NCI-H345 treated with DMSO at 0.1 percent for 48 hours (cell line): ENCODE measurements around the gene RFLNA.
"Not testable (repeated sequence)": the region's sequence is repeated elsewhere in the genome, so short reads cannot be mapped to it uniquely, and the experiment has no call there.

Experiments used
- DNase-seq: peaks from one replicate; lab custom pipeline; 2025; ENCODE audit not compliant: unreplicated experiment; lab: John Stamatoyannopoulos, UW

The RFLNA gene

GRCh38 chr12:124282287-124282686, 12.6 kb upstream of the RFLNA start:
- no peak for DNase-seq

DNA sequence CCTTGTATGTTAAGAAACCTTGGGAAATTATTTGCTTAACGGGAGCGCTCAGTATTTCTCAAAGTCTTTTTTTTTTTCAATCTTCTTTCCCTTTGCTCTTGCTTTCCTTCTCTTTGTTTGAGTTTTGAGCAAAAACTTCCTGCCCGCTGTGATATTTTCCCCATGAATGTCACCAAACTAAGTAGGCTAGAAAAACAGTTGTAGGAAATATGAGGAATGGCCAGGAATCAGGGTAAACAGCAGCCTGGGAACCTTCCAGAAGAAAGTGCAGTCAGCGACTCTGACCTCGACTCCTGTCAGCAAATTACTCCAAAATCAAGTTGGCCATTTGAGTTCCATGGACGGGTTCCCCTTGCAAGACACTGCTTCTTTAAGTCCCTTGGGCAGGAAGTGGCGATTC, 11.6 kb upstream of the RFLNA start:
- DNase-seq: no peak

GRCh38 chr12:124284368-124284767, 10.5 kb upstream of the RFLNA start:
- no peak for DNase-seq

- DNase-seq: peak; percentile 21
These were observed 8.5 kb upstream of the RFLNA start for GRCh38 chr12:124286414-124286813.

DNA sequence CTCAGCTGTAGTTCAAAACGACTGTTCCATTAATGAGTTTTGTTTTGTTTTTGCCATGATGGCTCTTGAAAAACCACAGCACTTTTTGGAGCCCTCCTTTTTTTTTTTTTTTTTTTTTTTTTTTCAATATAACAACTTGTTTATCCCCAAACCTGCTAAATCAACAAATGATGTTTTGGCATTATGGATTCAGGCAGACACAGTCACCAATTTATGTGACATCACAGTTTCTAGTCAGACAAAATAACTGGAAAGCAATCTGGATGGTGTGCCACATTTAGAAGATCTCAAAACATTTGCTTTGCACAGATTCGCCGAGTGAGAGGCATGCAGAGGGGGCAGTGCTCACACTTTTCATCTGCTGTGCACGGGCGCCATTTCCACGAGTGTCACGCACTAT, 7.9 kb upstream of the RFLNA start:
- no peak for DNase-seq

DNA sequence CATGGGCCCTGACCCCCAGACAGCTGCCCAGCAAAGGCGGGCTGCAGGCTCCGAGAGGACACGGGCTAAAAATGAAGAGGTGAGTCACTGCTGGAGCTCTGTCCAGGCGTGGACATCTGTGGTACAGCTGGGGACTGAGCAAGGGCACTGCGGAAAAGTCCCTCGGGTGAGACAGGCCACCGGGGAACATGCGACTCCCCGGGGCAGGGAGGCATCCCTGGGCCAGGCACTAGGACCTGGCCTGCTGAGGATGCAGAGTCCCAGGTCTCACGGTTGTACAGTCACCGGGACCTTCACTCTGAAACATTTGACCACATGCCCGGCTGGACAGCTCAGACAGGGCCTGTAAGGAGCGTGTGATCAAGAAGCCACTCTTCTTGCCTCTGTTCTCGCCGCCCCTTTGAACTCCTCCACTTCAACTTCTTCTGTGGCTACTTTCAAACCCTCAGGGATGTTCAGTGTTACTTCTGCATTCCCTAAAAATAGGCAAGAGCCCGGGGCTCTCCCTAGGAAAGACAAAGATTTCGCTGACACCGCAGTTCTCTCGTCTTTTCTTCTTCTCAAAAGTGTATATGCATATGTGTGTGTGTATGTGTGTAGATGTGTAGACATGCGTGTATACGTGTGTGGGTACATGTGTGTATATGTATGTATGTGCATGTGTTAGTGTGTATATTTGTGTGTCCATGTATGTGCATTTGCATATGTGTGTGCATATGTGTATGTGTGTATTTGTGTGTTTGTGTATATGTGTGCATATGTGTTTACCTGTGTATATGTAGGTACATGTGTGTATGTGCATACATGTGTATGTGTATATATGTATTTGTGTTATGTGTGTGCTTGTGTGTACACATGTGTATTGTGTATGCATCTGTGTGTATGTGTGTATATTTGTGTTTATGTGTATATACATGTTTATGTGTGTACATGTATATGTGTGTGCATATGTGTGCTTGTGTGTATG, 5.0 kb upstream of the RFLNA start:
- DNase-seq: no peak

GRCh38 chr12:124292385-124292784, 2.5 kb upstream of the RFLNA start:
- DNase-seq: no peak

GRCh38 chr12:124293286-124294003, 1.4 kb upstream of the RFLNA start:
- DNase-seq: no peak

- no peak for DNase-seq
These were observed 652 bp downstream of the RFLNA start for GRCh38 chr12:124295431-124296058.

DNA sequence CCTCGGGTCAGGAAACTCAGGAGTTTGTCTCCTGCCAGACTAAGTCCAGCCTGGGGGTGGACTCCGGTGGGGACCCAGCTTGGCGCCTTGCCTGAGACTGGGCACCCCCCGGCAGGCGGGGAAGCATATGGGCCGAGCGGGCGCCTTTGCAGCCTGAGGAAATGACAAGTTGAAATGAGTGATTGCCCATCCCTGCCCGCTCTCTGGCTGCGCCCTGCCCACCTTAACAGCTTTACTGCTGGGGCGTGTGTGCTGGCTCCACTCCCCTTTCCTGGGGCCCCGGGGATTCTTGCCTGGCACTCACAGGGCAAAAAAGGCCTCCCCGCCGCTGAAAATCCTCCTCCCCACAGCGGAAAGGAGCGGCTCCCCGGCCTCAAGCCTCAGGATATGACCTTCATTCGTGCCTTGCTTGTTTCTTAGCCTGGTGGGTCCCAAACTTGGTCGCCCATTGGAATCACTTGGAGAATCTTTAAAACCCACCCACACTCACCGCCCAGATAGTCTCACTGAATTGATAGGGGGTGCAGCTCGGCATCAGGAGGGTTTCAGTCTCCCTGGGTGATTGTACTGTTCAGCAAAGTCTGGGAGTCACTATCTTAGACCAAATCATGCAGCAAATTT, 1.5 kb downstream of the RFLNA start:
- DNase-seq: no peak

- DNase-seq: no peak
These were observed 2.0 kb downstream of the RFLNA start for GRCh38 chr12:124296916-124297351.

GRCh38 chr12:124297389-124297788, 2.5 kb downstream of the RFLNA start:
- no peak for DNase-seq

DNA sequence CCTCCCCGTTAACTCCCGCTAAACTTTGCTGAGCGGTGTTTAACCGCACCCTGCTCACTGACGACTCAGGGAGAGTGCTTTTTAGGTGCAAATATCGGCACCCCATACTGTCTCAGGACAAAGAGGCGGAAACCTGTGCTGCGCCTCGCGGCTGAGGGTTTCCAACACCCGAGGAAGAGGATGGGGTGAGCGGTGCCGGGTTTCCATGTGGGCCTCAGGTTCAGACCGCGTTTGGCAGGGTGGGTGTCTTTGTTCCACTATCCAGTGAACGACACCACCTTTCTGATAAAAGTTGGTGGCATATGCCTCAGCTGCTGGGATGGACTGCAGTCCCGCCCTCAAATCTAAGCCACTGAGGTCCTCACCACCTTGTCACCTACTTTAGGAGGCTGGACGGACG, 3.0 kb downstream of the RFLNA start:
- DNase-seq: no peak

GRCh38 chr12:124298685-124299410, 4.0 kb downstream of the RFLNA start:
- DNase-seq: no peak

DNA sequence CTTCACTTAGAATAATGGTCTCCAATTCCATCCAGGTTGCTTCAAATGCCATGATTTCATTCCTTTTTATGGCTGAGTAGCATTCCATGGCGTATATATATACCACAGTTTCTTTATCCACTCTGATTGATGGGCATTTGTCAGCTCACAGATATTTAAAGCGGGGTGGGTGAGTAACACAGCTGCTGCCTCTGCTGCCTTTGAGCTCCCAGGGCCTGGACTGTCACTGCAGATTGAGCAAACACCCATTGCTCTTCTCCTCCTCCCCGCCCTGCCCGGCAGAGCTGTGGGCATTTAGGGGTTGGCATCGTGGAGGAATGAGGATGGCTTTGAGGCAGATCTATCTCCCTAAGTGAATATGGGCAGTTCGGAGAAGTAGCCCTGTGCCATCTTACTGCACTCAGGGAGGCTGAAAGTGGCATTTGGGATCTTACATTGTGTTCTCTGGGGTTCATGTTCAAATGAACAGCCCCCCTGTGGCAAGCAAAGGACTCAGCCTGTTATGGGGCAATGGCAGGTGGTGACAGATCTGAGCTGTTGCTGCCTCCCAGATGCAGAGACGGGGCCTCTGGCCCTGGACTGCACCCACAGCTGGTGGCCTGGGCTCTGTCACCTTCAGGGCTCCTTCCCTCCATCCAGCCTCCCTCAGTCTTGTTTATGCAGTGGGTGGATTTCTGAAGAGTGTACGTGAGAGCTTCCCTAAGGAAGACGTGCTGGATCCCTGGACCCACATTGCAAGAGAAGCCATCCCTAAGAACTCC, 4.9 kb downstream of the RFLNA start:
- DNase-seq: no peak

DNA sequence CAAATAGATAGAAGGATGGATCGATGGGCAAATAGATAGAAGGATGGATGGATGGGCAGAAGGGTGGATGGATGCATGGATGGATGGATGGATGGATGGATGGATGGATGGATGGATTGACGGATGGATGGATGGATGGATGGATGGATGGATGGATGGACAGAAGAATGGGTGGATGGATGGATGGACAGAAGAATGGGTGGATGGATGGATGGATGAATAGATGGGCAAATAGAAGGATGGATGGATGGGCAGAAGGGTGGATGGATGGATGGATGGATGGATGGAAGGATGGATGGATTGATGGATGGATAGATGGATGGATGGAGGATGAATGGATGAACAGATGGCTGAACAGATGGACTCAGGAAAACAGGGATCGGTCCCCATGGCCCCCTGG, 5.8 kb downstream of the RFLNA start:
- not testable (repeated sequence) for DNase-seq

GRCh38 chr12:124301084-124301654, 6.3 kb downstream of the RFLNA start:
- DNase-seq: no peak

- no peak for DNase-seq
These were observed 7.4 kb downstream of the RFLNA start for GRCh38 chr12:124302241-124302806.
